HG03280 (cell line): ENCODE data around the gene DNAJC19.

Experiments
- ATAC-seq: cut with Tn5 transposase; IDR thresholded peaks from one replicate; pipeline ENCODE4 v1.9.1; 2021; ENCODE audit warnings: mild to moderate bottlenecking, moderate library complexity; ENCODE audit not compliant: unreplicated experiment

DNAJC19 gene

DNA sequence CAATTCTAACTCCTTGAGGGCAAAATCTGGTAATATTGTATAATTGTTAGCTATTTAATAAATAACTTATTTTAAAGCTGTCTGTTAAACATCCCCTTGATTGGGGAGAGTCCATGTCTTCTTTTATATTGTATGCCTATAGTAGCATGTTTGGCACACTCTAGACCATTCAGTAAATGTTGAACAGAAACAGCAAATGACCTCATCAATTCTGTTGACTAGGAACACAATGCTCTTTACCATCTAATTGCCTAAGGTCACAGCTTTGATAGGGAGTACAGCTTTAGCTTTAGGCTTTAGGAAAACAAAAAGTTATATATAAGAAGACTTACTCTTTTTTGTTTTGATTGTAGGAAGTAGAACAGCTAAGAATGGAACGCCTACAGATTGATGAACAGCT is 27.0 kb downstream of the DNAJC19 start:
- no peak for ATAC-seq

DNA sequence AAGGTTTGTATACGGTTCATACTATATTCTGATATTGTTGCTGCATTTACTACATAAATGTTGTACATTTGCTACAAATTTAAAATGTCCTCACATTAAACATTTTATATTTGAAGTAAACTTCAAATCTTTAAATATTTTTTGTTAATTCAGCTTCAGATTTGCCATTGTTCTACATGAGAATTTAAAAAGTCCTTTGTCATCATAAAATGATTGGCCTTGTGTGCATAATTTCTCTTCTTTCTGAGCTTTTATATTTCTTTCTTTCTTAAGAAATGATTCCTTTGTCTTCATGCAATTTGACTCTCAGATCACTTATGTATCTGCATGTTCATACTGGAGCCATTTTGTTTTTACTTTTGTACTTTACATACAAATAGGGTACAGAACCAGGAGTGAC is 28.0 kb downstream of the DNAJC19 start:
- ATAC-seq, result no peak

DNA sequence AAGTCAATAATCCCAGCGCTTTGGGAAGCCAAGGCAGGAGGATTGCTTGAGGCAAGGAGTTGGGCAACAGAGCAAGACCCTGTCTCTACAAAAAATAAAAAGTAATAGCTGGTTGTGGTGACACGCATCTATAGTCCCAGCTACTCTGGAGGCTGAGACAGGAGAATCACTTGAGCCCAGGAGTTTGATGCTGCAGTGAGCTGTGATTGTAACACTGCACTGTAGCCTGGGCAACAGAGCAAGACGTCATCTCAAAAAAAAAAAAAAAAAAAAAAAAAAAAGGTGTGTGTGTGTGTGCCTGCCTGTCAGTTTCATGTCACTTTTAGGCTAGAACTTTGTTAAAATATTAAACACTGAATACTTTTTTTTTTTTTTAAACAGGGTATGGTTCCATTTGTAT is 28.4 kb downstream of the DNAJC19 start:
- no peak for ATAC-seq

DNA sequence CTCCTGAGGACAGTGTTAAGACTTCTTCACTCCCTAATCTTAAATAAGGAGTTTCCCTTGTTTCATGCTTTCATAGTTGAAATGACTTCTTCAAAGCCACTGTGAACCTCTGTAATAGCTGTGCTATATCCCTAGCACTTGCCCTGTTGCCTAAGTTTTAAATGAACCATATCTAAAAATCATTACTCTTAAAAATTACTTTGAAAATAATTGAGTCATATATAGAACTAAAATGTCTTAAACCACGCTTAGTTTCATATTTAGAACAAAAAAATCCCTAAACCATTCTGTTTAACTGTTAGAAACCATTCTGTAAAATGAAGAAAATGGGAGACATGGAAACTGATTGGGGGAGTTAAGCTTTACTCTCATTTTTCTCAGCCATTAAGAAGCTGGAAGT is 29.8 kb downstream of the DNAJC19 start:
- no peak for ATAC-seq

DNA sequence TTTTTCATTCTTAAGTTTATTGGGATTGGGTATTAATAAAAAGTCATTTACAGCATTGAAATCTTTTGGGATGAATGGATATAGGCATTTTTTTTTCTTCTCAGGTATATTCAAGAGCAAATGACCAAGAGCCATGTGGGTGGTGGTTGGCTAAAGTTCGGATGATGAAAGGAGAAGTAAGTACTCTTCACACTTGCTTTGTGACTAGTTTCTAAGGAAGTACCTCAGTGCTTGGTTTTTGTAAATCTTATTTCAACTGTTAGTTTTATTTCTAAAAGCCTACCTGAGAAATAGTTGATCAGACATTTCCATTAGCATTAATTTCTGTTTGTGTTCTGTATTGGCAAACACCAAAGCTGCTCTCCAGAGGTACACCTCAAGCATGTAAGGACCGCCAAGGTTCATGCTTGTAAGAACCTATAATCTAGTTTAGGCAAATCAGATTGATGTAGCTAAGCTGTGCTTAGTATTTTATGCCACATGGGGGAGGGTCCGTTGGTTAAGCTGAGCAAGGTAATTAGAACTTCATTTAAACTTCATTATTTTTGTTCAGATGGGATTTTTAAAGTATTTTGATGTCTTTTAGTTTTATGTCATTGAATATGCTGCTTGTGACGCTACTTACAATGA is 41.7 kb downstream of the DNAJC19 start:
- ATAC-seq, result peak; percentile 73

DNA sequence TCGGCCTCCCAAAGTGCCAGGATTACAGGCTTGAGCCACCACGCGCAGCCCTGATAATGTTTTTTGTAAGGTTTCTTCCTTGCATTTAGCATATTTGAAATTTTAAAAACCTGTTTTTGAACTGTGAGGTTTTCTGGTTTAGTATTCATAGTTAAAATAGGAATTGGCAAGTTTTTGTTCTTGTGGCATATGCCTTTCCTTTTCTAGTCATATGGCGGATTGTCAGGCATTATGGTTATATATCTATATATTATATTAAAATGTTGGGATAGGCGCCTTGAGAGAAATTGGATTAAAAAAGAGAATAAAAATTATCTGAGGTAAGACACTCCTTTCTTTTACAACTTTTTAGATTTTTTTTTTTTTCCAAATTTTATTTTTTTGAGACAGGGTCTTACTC is 48.7 kb downstream of the DNAJC19 start:
- ATAC-seq, result no peak

DNA sequence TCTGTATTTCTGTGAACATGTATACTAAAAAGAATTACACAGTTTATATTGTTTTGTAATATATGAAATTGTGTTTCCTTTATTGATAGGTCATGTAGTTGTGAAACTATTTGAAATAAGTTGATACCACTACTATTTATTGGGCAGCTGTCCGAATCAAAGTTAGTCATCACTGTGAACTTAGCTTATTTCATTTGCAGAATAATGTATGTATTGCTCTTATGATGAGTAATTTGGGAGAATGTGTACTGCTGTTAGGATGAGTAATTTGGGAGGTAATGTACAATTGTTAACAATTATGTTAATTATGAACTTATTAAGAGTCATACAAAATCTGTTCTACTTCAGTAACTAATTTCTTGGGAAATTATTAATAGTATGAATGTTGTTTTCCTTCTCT is 54.9 kb downstream of the DNAJC19 start:
- ATAC-seq, result no peak
